ENCODE data around the gene SLC6A9. TPM values are rescaled to one million over a fixed set of nuclear protein-coding genes. Genes with fewer than 3 reads are reported as not detected.

SLC6A9 gene
- total and polyA plus RNA-seq, 2 experiments from 2014 or later = 13.5 to 25.3 TPM

- H3K9me3 ChIP-seq (ENCODE audit: low read depth) = no peaks in the 10 kb centered on the region
- no peaks in the 10 kb centered on the region for H3K27me3 ChIP-seq
- TF ChIP-seq EZH2phosphoT487 (IDR thresholded peaks at IDR 0.05; ENCODE audit: low read depth, severe bottlenecking, unreplicated experiment) (no peak), CTCF (IDR thresholded peaks at IDR 0.05; ENCODE audit: poor library complexity) (peak; percentile 1)
- peaks cover 30% of the 10 kb centered on the region for H4K20me1 ChIP-seq (ENCODE audit: insufficient read depth, poor library complexity, severe bottlenecking)
- no peaks in the 10 kb centered on the region for H3K9me2 ChIP-seq (replicated peaks; ENCODE audit: insufficient read depth)
- H3K4me1 ChIP-seq (ENCODE audit: insufficient read depth) = peaks cover 35% of the 10 kb centered on the region
- peak; percentile 99 for DNase-seq (ENCODE audit: low spot score)
- no peaks in the 10 kb centered on the region for H3K36me3 ChIP-seq (replicated peaks; ENCODE audit: insufficient read depth, low read depth)
- H3K4me3 ChIP-seq = peak within 1 kb of the TSS; percentile 89
- peak within 1 kb of the TSS; percentile 93 for H3K4me2 ChIP-seq
- WGBS (ENCODE audit: low lambda C conversion rate, missing lambda C conversion rate) = under 1% methylated on average over 87 of the region's 93 CpGs
- peak within 1 kb of the TSS; percentile 97 for H3K27ac ChIP-seq
- H3K79me2 ChIP-seq = peaks cover 50% of the 10 kb centered on the region
- peak within 1 kb of the TSS; percentile 97 for H2AFZ ChIP-seq
These were observed 56.6 kb downstream of the SLC6A9 start, which contains the start of gene ATP6V0B for GRCh38 chr1:43974443-43975248. Gene ATP6V0B (plus strand): TSS chr1:43974960. CDS start chr1:43975041, 81 bp downstream.

GRCh38 chr1:43973981-43974442, 57.2 kb downstream of the SLC6A9 start:
- H3K79me2 ChIP-seq = peaks cover 46% of the 10 kb centered on the region
- no peaks in the 10 kb centered on the region for H3K9me3 ChIP-seq (ENCODE audit: low read depth)
- peaks cover 35% of the 10 kb centered on the region for H3K4me1 ChIP-seq (ENCODE audit: insufficient read depth)
- no peak for DNase-seq (ENCODE audit: low spot score)
- H3K36me3 ChIP-seq (replicated peaks; ENCODE audit: insufficient read depth, low read depth) = no peaks in the 10 kb centered on the region
- 39% methylated on average over 9 of the region's 9 CpGs for whole genome bisulfite sequencing (ENCODE audit: low lambda C conversion rate, missing lambda C conversion rate)
- H3K27ac ChIP-seq = peak overlapping the region; percentile 97
- H3K4me3 ChIP-seq = peak overlapping the region; percentile 61
- no peaks in the 10 kb centered on the region for H3K9me2 ChIP-seq (replicated peaks; ENCODE audit: insufficient read depth)
- no peaks in the 10 kb centered on the region for H3K27me3 ChIP-seq
- peaks cover 30% of the 10 kb centered on the region for H4K20me1 ChIP-seq (ENCODE audit: insufficient read depth, poor library complexity, severe bottlenecking)
- peak overlapping the region; percentile 93 for H3K4me2 ChIP-seq
- peak overlapping the region; percentile 97 for H2AFZ ChIP-seq
- TF ChIP-seq EZH2phosphoT487 (IDR thresholded peaks at IDR 0.05; ENCODE audit: low read depth, severe bottlenecking, unreplicated experiment) = no peak
- no peak for TF ChIP-seq CTCF (IDR thresholded peaks at IDR 0.05; ENCODE audit: poor library complexity)
- TF ChIP-seq EZH2 (IDR thresholded peaks at IDR 0.05; ENCODE audit: borderline replicate concordance) = no peak

GRCh38 chr1:43971336-43971980, 59.8 kb downstream of the SLC6A9 start:
- Histone ChIP-seq H3K4me2 (no peak overlapping the region), H3K79me2 (peaks cover 26% of the 10 kb centered on the region), H3K4me3 (no peak overlapping the region), H3K9me2 (replicated peaks; ENCODE audit: insufficient read depth) (no peaks in the 10 kb centered on the region), H3K27ac (no peak overlapping the region), H3K36me3 (replicated peaks; ENCODE audit: insufficient read depth, low read depth) (no peaks in the 10 kb centered on the region), H3K4me1 (ENCODE audit: insufficient read depth) (peaks cover 16% of the 10 kb centered on the region), H2AFZ (no peak overlapping the region), H3K27me3 (no peaks in the 10 kb centered on the region), H4K20me1 (ENCODE audit: insufficient read depth, poor library complexity, severe bottlenecking) (peaks cover 11% of the 10 kb centered on the region), H3K9me3 (ENCODE audit: low read depth) (no peaks in the 10 kb centered on the region)
- TF ChIP-seq EZH2 (IDR thresholded peaks at IDR 0.05; ENCODE audit: borderline replicate concordance) = no peak
- TF ChIP-seq EZH2phosphoT487 (IDR thresholded peaks at IDR 0.05; ENCODE audit: low read depth, severe bottlenecking, unreplicated experiment) = no peak
- no peak for TF ChIP-seq CTCF (IDR thresholded peaks at IDR 0.05; ENCODE audit: poor library complexity)
- no peak for DNase-seq (ENCODE audit: low spot score)
- 95% methylated on average over 17 of the region's 17 CpGs for WGBS (ENCODE audit: low lambda C conversion rate, missing lambda C conversion rate)

All from hepatocyte (in vitro differentiated cells).